Subcutaneous abdominal adipose tissue (tissue), 5 donors: ENCODE measurements around the gene ABHD12B.
"Not testable (repeated sequence)": the region's sequence is repeated elsewhere in the genome, so short reads cannot be mapped to it uniquely, and the experiment has no call there.

ENCODE experiments used
- H3K27ac ChIP-seq: one replicate; pipeline ENCODE4 v1.7.0; 2013; ENCODE audit warnings: low read depth, mild to moderate bottlenecking, inconsistent platforms, low read length, moderate library complexity
- H3K27me3 ChIP-seq, 5 donors: one replicate each; pipeline ENCODE4 v1.7.0; 2013; ENCODE audit warnings: low read length in 5 of 5, inconsistent platforms in 1 of 5; ENCODE audit not compliant: control insufficient read depth in 5 of 5, insufficient read depth in 4 of 5
- H3K36me3 ChIP-seq, 5 donors: one replicate each; pipeline ENCODE4 v1.7.0; 2013; ENCODE audit warnings: low read length in 5 of 5; ENCODE audit not compliant: control insufficient read depth in 5 of 5, insufficient read depth in 5 of 5
- H3K4me1 ChIP-seq, 5 donors: one replicate each; pipeline ENCODE4 v1.7.0; 2013; ENCODE audit warnings: low read length in 5 of 5, mild to moderate bottlenecking in 3 of 5, moderate library complexity in 1 of 5; ENCODE audit not compliant: control insufficient read depth in 5 of 5, insufficient read depth in 5 of 5
- H3K4me3 ChIP-seq, 5 donors: one replicate each; pipeline ENCODE4 v1.7.0; 2013; ENCODE audit warnings: low read length in 5 of 5, low read depth in 1 of 5
- H3K9ac ChIP-seq, 5 donors: one replicate each; pipeline ENCODE4 v1.7.0; 2013; ENCODE audit warnings: low read length in 5 of 5, mild to moderate bottlenecking in 4 of 5, moderate library complexity in 3 of 5
- H3K9me3 ChIP-seq, 5 donors: one replicate each; pipeline ENCODE4 v1.7.0; 2013; ENCODE audit warnings: low read length in 5 of 5; ENCODE audit not compliant: control insufficient read depth in 5 of 5
- donor health status: healthy.
- donor health status: healthy.
- donor health status: healthy.
- donor health status: healthy.
- donor health status: healthy.

The ABHD12B gene

DNA sequence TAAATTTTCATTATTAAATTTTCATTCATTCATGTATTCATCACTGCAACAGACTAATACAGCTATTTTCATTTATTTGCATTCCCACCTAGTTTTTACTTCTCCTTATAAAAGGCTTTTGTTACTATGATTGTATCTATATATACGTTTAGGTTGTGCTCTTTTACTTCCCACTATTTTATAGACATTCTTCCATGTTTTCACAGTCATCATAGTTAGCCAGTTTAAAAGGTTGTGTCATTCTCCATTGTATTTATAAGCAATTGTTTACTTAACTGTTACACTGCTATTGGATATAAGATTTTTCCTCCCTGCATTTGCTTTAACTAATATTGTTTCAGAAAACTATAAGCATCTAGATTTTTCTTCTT is 12.0 kb downstream of the ABHD12B start:
- H3K27me3 ChIP-seq = no peaks in the 10 kb centered on the region
- no peak overlapping the region for H3K9ac ChIP-seq
- H3K9me3 ChIP-seq = no peaks in the 10 kb centered on the region
- H3K4me3 ChIP-seq = no peak overlapping the region
- peaks cover 3 to 15% (median 12%) of the 10 kb centered on the region in 5 donors for H3K36me3 ChIP-seq
- no peak overlapping the region for H3K27ac ChIP-seq
- H3K4me1 ChIP-seq = no peaks in the 10 kb centered on the region

DNA sequence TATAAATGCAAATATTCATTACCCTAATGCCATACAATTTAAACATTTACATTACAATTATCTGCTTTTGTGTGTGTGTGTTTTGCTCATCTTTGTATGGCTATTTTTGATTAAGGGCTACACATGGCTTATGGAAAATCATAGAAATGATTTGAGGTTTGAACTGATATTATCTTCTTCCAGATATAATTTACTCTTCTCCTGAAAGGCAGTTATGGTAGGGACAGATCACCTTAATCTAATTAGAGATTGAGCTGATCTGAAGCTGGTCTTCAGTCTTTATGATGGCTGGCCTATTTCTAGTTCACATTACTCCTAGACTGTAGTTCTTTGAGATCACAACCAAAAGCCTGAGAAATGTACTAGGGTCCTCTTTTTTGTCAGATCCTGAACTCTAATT is 15.6 kb downstream of the ABHD12B start:
- H3K27me3 ChIP-seq = no peaks in the 10 kb centered on the region
- no peak overlapping the region for H3K27ac ChIP-seq
- no peak overlapping the region for H3K9ac ChIP-seq
- peaks cover 3 to 15% (median 12%) of the 10 kb centered on the region in 5 donors for H3K36me3 ChIP-seq
- H3K4me1 ChIP-seq = no peaks in the 10 kb centered on the region
- no peak overlapping the region for H3K4me3 ChIP-seq
- H3K9me3 ChIP-seq = no peaks in the 10 kb centered on the region

DNA sequence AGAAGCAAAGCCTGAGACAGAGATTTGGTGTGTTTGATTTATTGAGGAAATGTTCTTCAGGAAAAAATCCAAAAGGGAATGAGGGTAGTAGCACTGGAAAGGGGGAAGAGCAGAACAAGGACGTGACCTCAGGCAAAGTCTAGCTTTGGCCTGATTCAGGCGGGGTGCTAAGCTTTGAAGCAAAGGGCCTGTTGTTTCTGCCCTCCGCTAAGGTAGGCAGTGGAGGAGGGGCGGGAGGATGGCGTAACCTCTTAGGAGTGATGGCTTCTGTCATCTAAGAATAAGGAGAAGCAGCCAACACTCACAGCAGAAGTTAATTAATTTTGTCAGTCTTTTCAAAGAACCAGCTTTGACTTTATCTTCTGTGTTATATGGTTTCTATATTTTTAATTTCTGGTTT is 20.4 kb downstream of the ABHD12B start:
- H3K9ac ChIP-seq = no peak overlapping the region
- H3K9me3 ChIP-seq = no peaks in the 10 kb centered on the region
- H3K36me3 ChIP-seq = peaks cover 0 to 3% (median 0%) of the 10 kb centered on the region in 5 donors
- no peak overlapping the region for H3K4me3 ChIP-seq
- no peaks in the 10 kb centered on the region for H3K4me1 ChIP-seq
- H3K27ac ChIP-seq = no peak overlapping the region
- no peaks in the 10 kb centered on the region for H3K27me3 ChIP-seq

DNA sequence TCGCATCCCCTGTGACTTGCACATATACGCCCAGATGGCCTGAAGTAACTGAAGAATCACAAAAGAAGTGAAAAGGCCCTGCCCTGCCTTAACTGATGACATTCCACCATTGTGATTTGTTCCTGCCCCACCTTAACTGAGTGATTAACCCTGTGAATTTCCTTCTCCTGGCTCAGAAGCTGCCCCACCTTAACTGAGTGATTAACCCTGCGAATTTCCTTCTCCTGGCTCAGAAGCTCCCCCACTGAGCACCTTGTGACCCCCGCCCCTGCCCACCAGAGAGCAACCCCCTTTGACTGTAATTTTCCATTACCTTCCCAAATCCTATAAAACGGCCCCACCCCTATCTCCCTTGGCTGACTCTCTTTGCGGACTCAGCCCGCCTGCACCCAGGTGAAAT is 24.6 kb downstream of the ABHD12B start:
- not testable (repeated sequence) for H3K4me1 ChIP-seq, H3K4me3 ChIP-seq, H3K27ac ChIP-seq, H3K27me3 ChIP-seq, H3K9ac ChIP-seq, H3K9me3 ChIP-seq
- peaks cover 9 to 19% (median 14%) of the 10 kb centered on the region in 5 donors for H3K36me3 ChIP-seq

DNA sequence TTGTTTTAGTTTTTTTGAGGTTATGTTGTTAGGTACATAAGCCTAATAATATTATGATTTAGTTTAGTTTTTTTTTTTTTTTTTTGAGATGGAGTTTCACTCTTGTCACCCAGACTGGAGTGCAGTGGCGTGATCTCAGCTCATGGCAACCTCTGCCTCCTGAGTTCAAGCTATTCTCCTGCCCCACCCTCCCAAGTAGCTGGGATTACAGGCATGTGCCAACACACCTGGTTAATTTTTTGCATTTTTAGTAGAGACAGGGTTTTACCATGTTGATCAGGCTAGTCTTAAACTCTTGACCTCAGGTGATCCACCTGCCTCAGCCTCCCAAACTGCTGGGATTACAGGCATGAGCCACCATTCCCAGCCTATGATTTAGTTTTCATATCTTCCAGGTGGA is 25.2 kb downstream of the ABHD12B start:
- not testable (repeated sequence) for H3K9me3 ChIP-seq, H3K9ac ChIP-seq, H3K4me3 ChIP-seq, H3K27ac ChIP-seq, H3K4me1 ChIP-seq, H3K27me3 ChIP-seq
- peaks cover 10 to 22% (median 19%) of the 10 kb centered on the region in 5 donors for H3K36me3 ChIP-seq

DNA sequence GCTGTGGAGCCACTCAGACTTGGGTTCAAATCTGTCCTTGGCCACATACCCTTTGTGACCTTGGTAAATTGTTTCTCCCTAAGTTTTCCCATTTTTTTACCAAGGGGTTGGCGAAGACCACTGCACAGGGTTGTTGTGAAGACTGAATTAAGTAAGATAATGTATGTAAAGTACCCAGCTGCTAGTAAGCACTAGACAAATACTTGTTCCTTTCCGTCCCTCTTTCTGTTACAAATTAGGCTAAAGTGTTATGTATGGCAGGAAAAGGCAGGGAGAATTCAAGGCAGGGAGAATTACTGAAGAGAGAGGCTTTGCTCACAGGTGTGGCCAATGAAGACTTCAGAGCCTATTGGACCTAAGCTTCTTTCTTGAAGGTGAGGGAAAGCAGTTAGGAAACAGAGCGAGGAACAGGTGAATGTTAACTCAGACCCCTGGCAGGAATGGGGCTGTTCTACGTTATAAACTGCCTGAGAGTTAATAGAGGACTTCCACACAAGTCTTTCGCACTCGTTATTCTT is 25.9 kb downstream of the ABHD12B start:
- Histone ChIP-seq H3K4me1 (no peaks in the 10 kb centered on the region), H3K27me3 (no peaks in the 10 kb centered on the region), H3K9ac (no peak overlapping the region), H3K36me3 (peaks cover 14 to 27% (median 21%) of the 10 kb centered on the region in 5 donors), H3K4me3 (no peak overlapping the region), H3K9me3 (no peaks in the 10 kb centered on the region), H3K27ac (no peak overlapping the region)

DNA sequence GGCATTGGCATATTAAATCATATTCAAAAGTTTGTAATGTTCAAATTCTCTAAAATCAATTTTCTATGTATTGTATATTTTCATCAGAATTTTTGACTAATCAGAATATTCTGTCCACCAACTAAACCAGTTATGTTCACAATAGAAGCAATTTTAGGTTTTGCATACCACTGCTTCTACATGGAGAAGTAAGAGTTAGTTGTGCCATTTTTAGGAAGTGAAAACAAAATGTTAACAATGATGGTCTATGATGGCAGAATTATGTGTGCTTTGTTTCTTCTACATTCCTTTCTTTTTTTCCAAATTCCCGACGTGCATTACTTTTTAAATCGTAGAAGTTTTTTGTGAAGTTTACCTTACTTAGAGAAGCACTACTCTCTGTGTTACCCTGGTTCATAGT is 29.5 kb downstream of the ABHD12B start:
- Histone ChIP-seq H3K4me1 (no peaks in the 10 kb centered on the region), H3K27ac (no peak overlapping the region), H3K36me3 (peaks cover 35 to 58% (median 53%) of the 10 kb centered on the region in 5 donors), H3K9me3 (no peaks in the 10 kb centered on the region), H3K4me3 (no peak overlapping the region), H3K9ac (no peak overlapping the region), H3K27me3 (no peaks in the 10 kb centered on the region)

DNA sequence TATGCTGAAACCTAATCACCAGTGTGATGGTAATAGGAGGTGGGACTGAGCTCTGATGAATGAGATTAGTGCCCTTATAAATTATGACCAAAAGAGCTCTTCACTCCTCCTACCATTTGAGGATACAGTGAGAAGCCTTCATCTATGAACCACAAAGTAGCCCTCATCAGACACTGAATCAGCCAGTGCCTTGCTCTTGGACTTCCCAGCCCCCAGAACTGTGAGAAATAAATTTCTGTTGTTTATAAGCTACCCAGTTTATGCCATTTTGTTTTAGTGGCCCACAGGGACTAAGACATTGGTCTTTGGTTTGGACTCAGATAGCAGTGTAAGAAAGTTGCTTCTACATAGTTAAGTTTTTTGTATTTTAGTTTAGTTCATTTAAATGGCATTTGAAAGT is 32.9 kb downstream of the ABHD12B start:
- Histone ChIP-seq H3K4me3 (no peak overlapping the region), H3K36me3 (peaks cover 62 to 79% (median 76%) of the 10 kb centered on the region in 5 donors), H3K9me3 (no peaks in the 10 kb centered on the region), H3K27me3 (no peaks in the 10 kb centered on the region), H3K27ac (no peak overlapping the region), H3K4me1 (no peaks in the 10 kb centered on the region), H3K9ac (no peak overlapping the region)

DNA sequence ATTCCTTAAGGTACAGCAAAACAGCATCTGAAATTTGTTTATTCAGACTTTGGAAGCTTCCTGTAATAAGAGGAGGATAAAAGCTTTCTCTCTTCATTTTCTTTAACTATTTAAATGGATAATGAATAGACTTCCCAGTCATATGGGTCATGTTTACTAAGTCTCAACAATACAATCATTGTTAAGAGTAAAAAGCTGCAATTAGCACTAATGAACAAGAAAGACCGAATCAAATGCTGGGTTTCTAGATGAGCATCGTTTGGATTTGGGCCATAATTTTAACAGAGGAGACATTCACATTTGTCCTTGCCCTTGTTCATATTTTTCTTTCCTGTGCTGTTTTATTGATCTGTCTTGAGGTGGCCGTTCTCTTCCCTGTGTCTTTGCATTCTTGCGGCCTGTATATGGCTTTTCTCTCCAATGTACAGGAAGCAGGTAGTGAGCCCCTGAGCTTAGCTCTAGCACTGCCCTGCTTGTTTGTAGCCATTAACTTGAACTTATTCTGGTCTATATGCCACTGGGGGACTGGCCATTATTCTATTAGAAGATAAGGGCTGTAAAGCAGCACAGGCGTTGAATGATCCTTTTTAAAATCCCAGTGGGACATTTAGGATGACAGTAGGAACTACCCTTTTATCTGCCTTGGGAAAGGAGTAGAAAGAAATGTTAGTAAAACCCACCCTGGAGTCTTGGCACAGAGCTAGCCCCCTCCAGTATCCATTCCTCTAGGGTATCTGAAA is 34.6 kb downstream of the ABHD12B start:
- peaks cover 70 to 91% (median 85%) of the 10 kb centered on the region in 5 donors for H3K36me3 ChIP-seq
- H3K4me3 ChIP-seq = no peak overlapping the region
- no peaks in the 10 kb centered on the region for H3K9me3 ChIP-seq
- no peaks in the 10 kb centered on the region for H3K27me3 ChIP-seq
- no peak overlapping the region for H3K9ac ChIP-seq
- H3K27ac ChIP-seq = no peak overlapping the region
- H3K4me1 ChIP-seq = peaks cover 0 to 6% (median 0%) of the 10 kb centered on the region in 5 donors

DNA sequence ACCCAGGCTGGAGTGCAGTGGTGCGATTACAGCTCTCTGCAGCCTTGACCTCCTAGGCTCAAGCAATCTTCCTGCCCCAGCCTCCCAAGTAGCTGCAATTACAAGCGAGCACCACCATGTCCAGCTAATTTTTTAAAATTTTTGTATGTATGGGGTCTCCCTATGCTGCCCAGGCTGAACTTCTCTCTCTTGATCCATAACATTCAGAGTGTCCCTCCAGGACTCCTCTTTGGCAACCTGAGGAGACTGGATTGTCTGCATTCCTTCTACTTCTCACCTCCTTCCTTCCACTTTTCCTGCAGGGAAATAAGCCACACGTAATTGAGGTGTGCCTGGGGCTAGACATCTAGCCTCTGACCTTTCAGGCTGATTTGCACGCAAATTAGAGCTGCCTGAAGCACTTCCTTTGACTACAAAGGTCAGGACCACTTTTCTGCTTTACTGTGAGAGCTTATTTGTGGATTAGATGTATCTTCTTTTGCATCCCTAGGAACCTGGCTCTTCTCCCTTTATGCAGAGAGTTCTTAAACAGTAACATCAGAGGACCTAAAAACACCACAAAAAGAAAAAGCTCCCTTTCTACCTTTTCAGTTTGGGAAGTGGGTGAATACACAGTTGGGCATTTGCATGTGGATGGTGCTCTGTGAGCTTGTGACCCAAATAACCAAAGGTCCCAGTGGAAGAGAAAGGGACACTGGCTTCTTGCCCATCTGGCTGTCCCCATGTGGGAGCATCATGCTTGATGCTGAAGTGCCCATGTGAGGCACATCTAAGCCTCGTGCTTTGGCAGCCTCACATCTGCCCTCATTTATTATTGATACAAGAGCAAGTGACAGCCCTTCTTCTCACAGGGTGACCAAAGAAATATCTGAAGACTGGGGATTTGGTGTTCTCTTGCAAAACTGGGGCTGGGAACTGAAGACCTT is 38.9 kb downstream of the ABHD12B start:
- no peak overlapping the region for H3K9ac ChIP-seq
- no peaks in the 10 kb centered on the region for H3K9me3 ChIP-seq
- no peak overlapping the region for H3K27ac ChIP-seq
- peaks cover 0 to 8% (median 0%) of the 10 kb centered on the region in 5 donors for H3K4me1 ChIP-seq
- no peak overlapping the region for H3K4me3 ChIP-seq
- H3K36me3 ChIP-seq = peaks cover 60 to 95% (median 90%) of the 10 kb centered on the region in 5 donors
- H3K27me3 ChIP-seq = no peaks in the 10 kb centered on the region
